HEK293 (cell line): ENCODE results near the gene EIF4E2.

Experiments used
- CTCF ChIA-PET: fragments of 350-600 bp; formaldehyde crosslinking; extraction: SDS; loops from one replicate; lab custom pipeline; 2021; ENCODE audit warnings: antibody characterized with exemption; lab: Yijun Ruan, JAX
- POLR2A ChIA-PET: fragments of 300-600 bp; formaldehyde crosslinking; extraction: SDS; loops from one replicate; lab custom pipeline; 2020; ENCODE audit warnings: antibody characterized with exemption, inconsistent platforms; lab: Yijun Ruan, JAX
- H3K27ac ChIP-seq: fragments of 200-500 bp; sonication (Bioruptor generic); 2 replicates; pipeline ENCODE4 v1.5.1; 2014; ENCODE audit warnings: low read depth, low read length, control low read depth, inconsistent platforms; ENCODE audit errors: extremely low read depth
- H3K36me3 ChIP-seq, 2 experiments: fragments of 200-500 bp in 1 of 2; sonication (Bioruptor generic) in 1 of 2; 1 replicate in 1 of 2; 2 replicates in 1 of 2; pipeline ENCODE4 v1.5.1; 2014 to 2017; ENCODE audit warnings: inconsistent platforms in 2 of 2, low read length in 2 of 2; ENCODE audit not compliant: control insufficient read depth in 2 of 2, insufficient read depth in 1 of 2
- H3K4me1 ChIP-seq: fragments of 200-500 bp; sonication (Bioruptor generic); 2 replicates; pipeline ENCODE4 v1.5.1; 2014; ENCODE audit warnings: mild to moderate bottlenecking, low read length, inconsistent platforms; ENCODE audit not compliant: control insufficient read depth, insufficient read depth
- H3K4me3 ChIP-seq: 2 replicates; pipeline ENCODE4 v1.5.1; 2011; ENCODE audit warnings: low read depth, mild to moderate bottlenecking, control low read depth, low read length, moderate library complexity
- H3K9me3 ChIP-seq: fragments of 200-500 bp; sonication (Bioruptor generic); 2 replicates; pipeline ENCODE4 v1.5.1; 2014; ENCODE audit warnings: low read depth, low read length, inconsistent platforms; ENCODE audit not compliant: control insufficient read depth, insufficient read depth
- SCRT2 ChIP-seq: fragments of 450-650 bp; formaldehyde crosslinking; IDR thresholded peaks from 2 replicates; pipeline ENCODE4 v1.5.1; 2016; ENCODE audit warnings: missing biosample characterization, missing genetic modification characterization
- TCF7L2 ChIP-seq: IDR thresholded peaks from 2 replicates; pipeline ENCODE4 v1.6.1; 2011; ENCODE audit warnings: low read depth, mild to moderate bottlenecking, inconsistent platforms, low read length, moderate library complexity, borderline replicate concordance
- TRIM28 ChIP-seq: IDR thresholded peaks from 2 replicates; pipeline ENCODE4 v1.6.1; 2011; ENCODE audit warnings: low read length, control low read depth, borderline replicate concordance
- ZBTB20 ChIP-seq: fragments of 450-650 bp; formaldehyde crosslinking; IDR thresholded peaks from 2 replicates; pipeline ENCODE4 v1.5.1; 2016; ENCODE audit warnings: missing biosample characterization, missing genetic modification characterization
- ZEB2 ChIP-seq: fragments of 450-650 bp; formaldehyde crosslinking; IDR thresholded peaks from 2 replicates; pipeline ENCODE4 v1.5.1; 2016; ENCODE audit warnings: missing biosample characterization, missing genetic modification characterization
- ZNF175 ChIP-seq: fragments of 450-650 bp; formaldehyde crosslinking; IDR thresholded peaks from 2 replicates; pipeline ENCODE4 v1.5.1; 2016; ENCODE audit warnings: missing biosample characterization, missing genetic modification characterization
- ZNF184 ChIP-seq: fragments of 450-650 bp; IDR thresholded peaks from 2 replicates; pipeline ENCODE4 v1.5.1; 2018; ENCODE audit warnings: missing biosample characterization, mild to moderate bottlenecking, missing genetic modification characterization
- ZNF221 ChIP-seq: fragments of 450-650 bp; formaldehyde crosslinking; IDR thresholded peaks from 2 replicates; pipeline ENCODE4 v1.5.1; 2017; ENCODE audit warnings: missing biosample characterization, missing genetic modification characterization, borderline replicate concordance
- ZNF48 ChIP-seq: fragments of 450-650 bp; formaldehyde crosslinking; IDR thresholded peaks from 2 replicates; pipeline ENCODE4 v1.5.1; 2016; ENCODE audit warnings: missing biosample characterization, missing genetic modification characterization
- ZNF596 ChIP-seq: fragments of 450-650 bp; IDR thresholded peaks from 2 replicates; pipeline ENCODE4 v1.5.0; 2018; ENCODE audit warnings: missing biosample characterization, mild to moderate bottlenecking, missing genetic modification characterization, moderate library complexity
- TF ChIP-seq, protein P1 (sequence below): fragments of 450-650 bp; formaldehyde crosslinking; IDR thresholded peaks from 2 replicates; pipeline ENCODE4 v1.5.1; 2016; ENCODE audit warnings: missing biosample characterization, missing genetic modification characterization, borderline replicate concordance
- TF ChIP-seq, protein P2 (sequence below): fragments of 450-650 bp; formaldehyde crosslinking; IDR thresholded peaks from 2 replicates; pipeline ENCODE4 v1.5.1; 2016; ENCODE audit warnings: missing biosample characterization, missing genetic modification characterization
- TF ChIP-seq, protein P3 (sequence below): fragments of 450-650 bp; formaldehyde crosslinking; IDR thresholded peaks from 2 replicates; pipeline ENCODE4 v1.5.1; 2016; ENCODE audit warnings: missing biosample characterization, missing genetic modification characterization
- TF ChIP-seq, protein P4 (sequence below): fragments of 450-650 bp; formaldehyde crosslinking; IDR thresholded peaks from 2 replicates; pipeline ENCODE4 v1.5.1; 2016; ENCODE audit warnings: missing biosample characterization, missing genetic modification characterization

The EIF4E2 gene

GRCh38 chr2:232550354-232551249 is at the start of gene EIF4E2, which contains the start of gene TIGD1 (continued):
- no peak for TF ChIP-seq ZNF48 (tag by site-specific recombination)
- TF ChIP-seq TCF7L2 = no peak
- TF ChIP-seq ZNF184 (tag by site-specific recombination) = no peak
- TF ChIP-seq, protein P1, sequence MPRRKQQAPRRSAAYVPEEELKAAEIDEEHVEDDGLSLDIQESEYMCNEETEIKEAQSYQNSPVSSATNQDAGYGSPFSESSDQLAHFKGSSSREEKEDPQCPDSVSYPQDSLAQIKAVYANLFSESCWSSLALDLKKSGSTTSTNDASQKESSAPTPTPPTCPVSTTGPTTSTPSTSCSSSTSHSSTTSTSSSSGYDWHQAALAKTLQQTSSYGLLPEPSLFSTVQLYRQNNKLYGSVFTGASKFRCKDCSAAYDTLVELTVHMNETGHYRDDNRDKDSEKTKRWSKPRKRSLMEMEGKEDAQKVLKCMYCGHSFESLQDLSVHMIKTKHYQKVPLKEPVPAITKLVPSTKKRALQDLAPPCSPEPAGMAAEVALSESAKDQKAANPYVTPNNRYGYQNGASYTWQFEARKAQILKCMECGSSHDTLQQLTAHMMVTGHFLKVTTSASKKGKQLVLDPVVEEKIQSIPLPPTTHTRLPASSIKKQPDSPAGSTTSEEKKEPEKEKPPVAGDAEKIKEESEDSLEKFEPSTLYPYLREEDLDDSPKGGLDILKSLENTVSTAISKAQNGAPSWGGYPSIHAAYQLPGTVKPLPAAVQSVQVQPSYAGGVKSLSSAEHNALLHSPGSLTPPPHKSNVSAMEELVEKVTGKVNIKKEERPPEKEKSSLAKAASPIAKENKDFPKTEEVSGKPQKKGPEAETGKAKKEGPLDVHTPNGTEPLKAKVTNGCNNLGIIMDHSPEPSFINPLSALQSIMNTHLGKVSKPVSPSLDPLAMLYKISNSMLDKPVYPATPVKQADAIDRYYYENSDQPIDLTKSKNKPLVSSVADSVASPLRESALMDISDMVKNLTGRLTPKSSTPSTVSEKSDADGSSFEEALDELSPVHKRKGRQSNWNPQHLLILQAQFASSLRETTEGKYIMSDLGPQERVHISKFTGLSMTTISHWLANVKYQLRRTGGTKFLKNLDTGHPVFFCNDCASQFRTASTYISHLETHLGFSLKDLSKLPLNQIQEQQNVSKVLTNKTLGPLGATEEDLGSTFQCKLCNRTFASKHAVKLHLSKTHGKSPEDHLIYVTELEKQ (tag by site-specific recombination) = no peak
- TF ChIP-seq ZNF175 = no peak
- TF ChIP-seq, protein P2, sequence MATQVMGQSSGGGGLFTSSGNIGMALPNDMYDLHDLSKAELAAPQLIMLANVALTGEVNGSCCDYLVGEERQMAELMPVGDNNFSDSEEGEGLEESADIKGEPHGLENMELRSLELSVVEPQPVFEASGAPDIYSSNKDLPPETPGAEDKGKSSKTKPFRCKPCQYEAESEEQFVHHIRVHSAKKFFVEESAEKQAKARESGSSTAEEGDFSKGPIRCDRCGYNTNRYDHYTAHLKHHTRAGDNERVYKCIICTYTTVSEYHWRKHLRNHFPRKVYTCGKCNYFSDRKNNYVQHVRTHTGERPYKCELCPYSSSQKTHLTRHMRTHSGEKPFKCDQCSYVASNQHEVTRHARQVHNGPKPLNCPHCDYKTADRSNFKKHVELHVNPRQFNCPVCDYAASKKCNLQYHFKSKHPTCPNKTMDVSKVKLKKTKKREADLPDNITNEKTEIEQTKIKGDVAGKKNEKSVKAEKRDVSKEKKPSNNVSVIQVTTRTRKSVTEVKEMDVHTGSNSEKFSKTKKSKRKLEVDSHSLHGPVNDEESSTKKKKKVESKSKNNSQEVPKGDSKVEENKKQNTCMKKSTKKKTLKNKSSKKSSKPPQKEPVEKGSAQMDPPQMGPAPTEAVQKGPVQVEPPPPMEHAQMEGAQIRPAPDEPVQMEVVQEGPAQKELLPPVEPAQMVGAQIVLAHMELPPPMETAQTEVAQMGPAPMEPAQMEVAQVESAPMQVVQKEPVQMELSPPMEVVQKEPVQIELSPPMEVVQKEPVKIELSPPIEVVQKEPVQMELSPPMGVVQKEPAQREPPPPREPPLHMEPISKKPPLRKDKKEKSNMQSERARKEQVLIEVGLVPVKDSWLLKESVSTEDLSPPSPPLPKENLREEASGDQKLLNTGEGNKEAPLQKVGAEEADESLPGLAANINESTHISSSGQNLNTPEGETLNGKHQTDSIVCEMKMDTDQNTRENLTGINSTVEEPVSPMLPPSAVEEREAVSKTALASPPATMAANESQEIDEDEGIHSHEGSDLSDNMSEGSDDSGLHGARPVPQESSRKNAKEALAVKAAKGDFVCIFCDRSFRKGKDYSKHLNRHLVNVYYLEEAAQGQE = peak; percentile 88
- TF ChIP-seq SCRT2 = peak; percentile 89
- TF ChIP-seq ZNF221 (tag by site-specific recombination) = no peak
- TF ChIP-seq, protein P3, sequence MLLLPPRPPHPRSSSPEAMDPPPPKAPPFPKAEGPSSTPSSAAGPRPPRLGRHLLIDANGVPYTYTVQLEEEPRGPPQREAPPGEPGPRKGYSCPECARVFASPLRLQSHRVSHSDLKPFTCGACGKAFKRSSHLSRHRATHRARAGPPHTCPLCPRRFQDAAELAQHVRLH (tag by site-specific recombination) = peak; percentile 98
- no peak for TF ChIP-seq ZNF596 (tag by site-specific recombination)
- TF ChIP-seq, protein P4, sequence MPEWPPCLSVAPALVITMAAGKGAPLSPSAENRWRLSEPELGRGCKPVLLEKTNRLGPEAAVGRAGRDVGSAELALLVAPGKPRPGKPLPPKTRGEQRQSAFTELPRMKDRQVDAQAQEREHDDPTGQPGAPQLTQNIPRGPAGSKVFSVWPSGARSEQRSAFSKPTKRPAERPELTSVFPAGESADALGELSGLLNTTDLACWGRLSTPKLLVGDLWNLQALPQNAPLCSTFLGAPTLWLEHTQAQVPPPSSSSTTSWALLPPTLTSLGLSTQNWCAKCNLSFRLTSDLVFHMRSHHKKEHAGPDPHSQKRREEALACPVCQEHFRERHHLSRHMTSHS (tag by site-specific recombination) = no peak
- TF ChIP-seq ZEB2 = peak; percentile 88
- peak; percentile 58; the same call in 1 of the 2 replicates for TF ChIP-seq TRIM28

DNA sequence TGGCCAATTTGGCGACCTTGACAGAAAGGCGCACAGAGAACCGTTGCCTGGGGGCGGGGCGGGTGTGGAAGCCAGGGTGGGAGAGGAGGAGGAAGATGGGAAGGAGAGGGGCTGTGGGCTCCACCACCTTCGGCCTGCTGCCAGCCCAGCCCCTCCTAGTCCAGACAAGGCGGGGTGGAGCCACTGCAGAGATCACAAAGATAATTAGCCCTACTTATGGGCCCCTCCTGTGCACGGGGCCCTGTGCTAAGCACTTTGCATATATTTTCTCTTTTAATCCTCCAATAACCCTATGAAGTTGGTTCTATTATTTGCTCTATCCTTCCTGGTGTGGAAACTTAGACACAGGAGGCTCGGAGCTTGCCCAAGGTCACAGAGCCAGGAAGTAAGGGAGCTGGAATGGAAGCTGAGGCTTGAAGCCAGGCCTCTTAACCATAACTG is 49.1 kb upstream of the EIF4E2 start:
- H3K4me1 ChIP-seq = no peaks in the 10 kb centered on the region
- no peaks in the 10 kb centered on the region for H3K36me3 ChIP-seq
- H3K9me3 ChIP-seq = no peaks in the 10 kb centered on the region
- TF ChIP-seq SCRT2 (no peak), ZBTB20 (tag by site-specific recombination) (0 out of 2 replicates have a peak, but pooled peaks have one; percentile 28)
- ChIA-PET POLR2A (interaction anchor here (0.6 kb wide), 1 partner anchor 524 kb away, joined by 6 read pairs; no protein-coding TSS in a partner anchor), CTCF (interaction anchor here (1.0 kb wide), 1 partner anchor 20 kb away, joined by 5 read pairs; no protein-coding TSS in a partner anchor)
- H3K4me3 ChIP-seq = no peak overlapping the region
- H3K27ac ChIP-seq = no peak overlapping the region
